ENCODE measurements around the gene TSACC. TPM values are rescaled to one million over a fixed set of nuclear protein-coding genes. Genes with fewer than 3 reads are reported as not detected.

The TSACC gene
- total and polyA plus RNA-seq, 9 of the 15 experiments (the other 6 are each of a cell fraction or from before 2014, with no cell fraction given) = 0.45 to 7.4 (median 2.6) TPM

DNA sequence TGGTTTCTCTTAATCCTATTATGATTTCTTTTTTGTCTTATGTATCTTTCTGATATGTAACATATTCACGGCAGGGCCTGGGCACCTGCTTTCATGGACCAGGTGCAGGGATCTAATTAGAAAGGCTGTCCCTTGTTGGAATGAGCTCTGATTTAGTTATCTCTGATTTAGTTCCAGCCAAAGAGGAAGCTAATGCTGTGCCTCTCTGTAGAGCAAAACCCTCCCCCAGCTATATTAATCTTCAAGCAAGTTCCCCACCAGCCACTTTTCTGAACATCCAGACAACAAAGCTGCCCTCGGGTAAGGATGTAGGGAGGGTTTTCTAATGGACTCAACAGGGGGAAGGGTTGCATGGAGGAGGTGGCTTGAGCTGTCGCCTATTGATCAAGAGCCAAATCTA, 6.1 kb downstream of the TSACC start:
- intact Hi-C loops (cut with micrococcal nuclease) = no loop called here
- 30% methylated on average over 3 of the region's 3 CpGs for WGBS (ENCODE audit: insufficient coverage, low coverage, missing lambda C conversion rate)
- no TSS peak for BruUV-seq (replicated peaks)
- TF ChIP-seq DNMT1 (IDR thresholded peaks at IDR 0.05) = no peak
- TF ChIP-seq ZNF23 (CRISPR knock-in tag; IDR thresholded peaks at IDR 0.05) = no peak
- no peak for TF ChIP-seq ETS2 (tag; IDR thresholded peaks at IDR 0.05; ENCODE audit: borderline replicate concordance, poor library complexity, severe bottlenecking)
- no peak for TF ChIP-seq ZNF253 (CRISPR knock-in tag; conservative IDR thresholded peaks at IDR 0.05)
- TF ChIP-seq KHSRP (IDR thresholded peaks at IDR 0.05) = no peak
- TF ChIP-seq HNRNPL (IDR thresholded peaks at IDR 0.05; ENCODE audit: low read depth, low read length) = no peak
- TF ChIP-seq KDM2B (CRISPR knock-in tag; IDR thresholded peaks at IDR 0.05) = no peak
- TF ChIP-seq HDAC6 (IDR thresholded peaks at IDR 0.05; ENCODE audit: low read depth, low read length) = no peak
- TF ChIP-seq, protein P1, sequence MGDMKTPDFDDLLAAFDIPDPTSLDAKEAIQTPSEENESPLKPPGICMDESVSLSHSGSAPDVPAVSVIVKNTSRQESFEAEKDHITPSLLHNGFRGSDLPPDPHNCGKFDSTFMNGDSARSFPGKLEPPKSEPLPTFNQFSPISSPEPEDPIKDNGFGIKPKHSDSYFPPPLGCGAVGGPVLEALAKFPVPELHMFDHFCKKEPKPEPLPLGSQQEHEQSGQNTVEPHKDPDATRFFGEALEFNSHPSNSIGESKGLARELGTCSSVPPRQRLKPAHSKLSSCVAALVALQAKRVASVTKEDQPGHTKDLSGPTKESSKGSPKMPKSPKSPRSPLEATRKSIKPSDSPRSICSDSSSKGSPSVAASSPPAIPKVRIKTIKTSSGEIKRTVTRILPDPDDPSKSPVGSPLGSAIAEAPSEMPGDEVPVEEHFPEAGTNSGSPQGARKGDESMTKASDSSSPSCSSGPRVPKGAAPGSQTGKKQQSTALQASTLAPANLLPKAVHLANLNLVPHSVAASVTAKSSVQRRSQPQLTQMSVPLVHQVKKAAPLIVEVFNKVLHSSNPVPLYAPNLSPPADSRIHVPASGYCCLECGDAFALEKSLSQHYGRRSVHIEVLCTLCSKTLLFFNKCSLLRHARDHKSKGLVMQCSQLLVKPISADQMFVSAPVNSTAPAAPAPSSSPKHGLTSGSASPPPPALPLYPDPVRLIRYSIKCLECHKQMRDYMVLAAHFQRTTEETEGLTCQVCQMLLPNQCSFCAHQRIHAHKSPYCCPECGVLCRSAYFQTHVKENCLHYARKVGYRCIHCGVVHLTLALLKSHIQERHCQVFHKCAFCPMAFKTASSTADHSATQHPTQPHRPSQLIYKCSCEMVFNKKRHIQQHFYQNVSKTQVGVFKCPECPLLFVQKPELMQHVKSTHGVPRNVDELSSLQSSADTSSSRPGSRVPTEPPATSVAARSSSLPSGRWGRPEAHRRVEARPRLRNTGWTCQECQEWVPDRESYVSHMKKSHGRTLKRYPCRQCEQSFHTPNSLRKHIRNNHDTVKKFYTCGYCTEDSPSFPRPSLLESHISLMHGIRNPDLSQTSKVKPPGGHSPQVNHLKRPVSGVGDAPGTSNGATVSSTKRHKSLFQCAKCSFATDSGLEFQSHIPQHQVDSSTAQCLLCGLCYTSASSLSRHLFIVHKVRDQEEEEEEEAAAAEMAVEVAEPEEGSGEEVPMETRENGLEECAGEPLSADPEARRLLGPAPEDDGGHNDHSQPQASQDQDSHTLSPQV (IDR thresholded peaks at IDR 0.05) = no peak
- TF ChIP-seq, protein P2, sequence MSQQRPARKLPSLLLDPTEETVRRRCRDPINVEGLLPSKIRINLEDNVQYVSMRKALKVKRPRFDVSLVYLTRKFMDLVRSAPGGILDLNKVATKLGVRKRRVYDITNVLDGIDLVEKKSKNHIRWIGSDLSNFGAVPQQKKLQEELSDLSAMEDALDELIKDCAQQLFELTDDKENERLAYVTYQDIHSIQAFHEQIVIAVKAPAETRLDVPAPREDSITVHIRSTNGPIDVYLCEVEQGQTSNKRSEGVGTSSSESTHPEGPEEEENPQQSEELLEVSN (IDR thresholded peaks at IDR 0.05; ENCODE audit: borderline replicate concordance in 1 of 2, extremely low read depth in 1 of 2, insufficient read depth in 1 of 2, insufficient read length in 1 of 2, low read depth in 1 of 2, low read length in 1 of 2, poor library complexity in 1 of 2, severe bottlenecking in 1 of 2) = no peak
- TF ChIP-seq ARID2 (IDR thresholded peaks at IDR 0.05) = no peak
- no peak for TF ChIP-seq ZNF644 (tag; IDR thresholded peaks at IDR 0.05; ENCODE audit: low read depth)
- TF ChIP-seq MEF2A (IDR thresholded peaks at IDR 0.05; ENCODE audit: control insufficient read depth, low read depth, low read length) = no peak
- no peak for TF ChIP-seq ZNF707 (CRISPR knock-in tag; conservative IDR thresholded peaks at IDR 0.05)
- no peak for TF ChIP-seq BRCA1 (IDR thresholded peaks at IDR 0.05)
- TF ChIP-seq BRCA1 (CRISPR knock-in tag; IDR thresholded peaks at IDR 0.05) = no peak
- TF ChIP-seq POLR2H (tag; IDR thresholded peaks at IDR 0.05; ENCODE audit: low read depth) = no peak
- no peak for TF ChIP-seq TAF7 (tag; IDR thresholded peaks at IDR 0.05)
- no peak for TF ChIP-seq OTX1 (CRISPR knock-in tag; IDR thresholded peaks at IDR 0.05)

More for the DNA sequence above, 6.1 kb downstream of the TSACC start:
- ATAC-seq (no peak), DNase-seq (ENCODE audit: extremely low read depth in 1 of 4, low spot score in 3 of 4) (no peak), FAIRE-seq (no peak)
- in situ Hi-C loops (cut with MboI) = no loop called here
- Histone ChIP-seq H3K27ac (ENCODE audit: extremely low read depth, low read depth, low read length) (no peak overlapping the region), H3K79me2 (ENCODE audit: control insufficient read depth, insufficient read depth, low read length) (0 out of 3 replicates have a peak, but pooled peaks cover under 1% of the 10 kb centered on the region), H3K4me2 (ENCODE audit: insufficient read depth, low read length) (no peak overlapping the region), H3K27me3 (ENCODE audit: control insufficient read depth in 2 of 2, insufficient read depth in 2 of 2, low read length in 2 of 2) (peaks cover 0 to 5% of the 10 kb centered on the region in 2 experiments; a peak in 1 of 5 replicates), H3K9me3 (replicated peaks; ENCODE audit: control insufficient read depth, insufficient read depth, low read depth, low read length) (no peaks in the 10 kb centered on the region), H3K36me3 (ENCODE audit: control insufficient read depth, insufficient read depth, low read length) (no peaks in the 10 kb centered on the region), H3K4me3 (no peak overlapping the region), H4K20me1 (replicated peaks; ENCODE audit: control insufficient read depth, insufficient read depth, low read length) (no peaks in the 10 kb centered on the region), H3K9ac (ENCODE audit: insufficient read depth in 1 of 2, low read depth in 2 of 2, low read length in 2 of 2) (no peak overlapping the region), H3K9me1 (ENCODE audit: control insufficient read depth, insufficient read depth, low read length) (no peaks in the 10 kb centered on the region), H2AFZ (ENCODE audit: low read depth, low read length) (no peak overlapping the region), H3K4me1 (replicated peaks in 1 of 2; ENCODE audit: control insufficient read depth in 2 of 2, insufficient read depth in 2 of 2, low read length in 2 of 2) (no peaks in the 10 kb centered on the region; a peak in 1 of 5 replicates)
- CTCF ChIA-PET (ENCODE audit: low intra/inter-chr PET ratio) = no interaction called here
- POLR2A ChIA-PET = interaction anchor here (1.2 kb wide), 1 partner anchor 62 kb away, joined by 3 read pairs; the partner anchor contains the start of gene SMG5

Measured in K562 (cell line).